Sigmoid colon (tissue), 7 donors: Measurements from ENCODE around the gene GHRHR. TPM values are rescaled to one million over a fixed set of nuclear protein-coding genes. Genes with fewer than 3 reads are reported as not detected.
A peak's percentile ranks its signal among the peaks of the same experiment; 100 is the strongest.

Experiments used
- DNase-seq: peaks from one replicate; pipeline ENCODE4 v3.0.0-alpha.2; 2019
- H3K27ac ChIP-seq, 4 donors: fragments of 200-600 bp; sonication (generic); one replicate each; pipeline ENCODE4 v1.5.1; 2016 to 2019; ENCODE audit warnings: mild to moderate bottlenecking in 1 of 4
- H3K27me3 ChIP-seq, 3 donors: fragments of 200-600 bp; sonication (generic); one replicate each; pipeline ENCODE4 v1.5.1; 2019; ENCODE audit warnings: mild to moderate bottlenecking in 1 of 3
- H3K36me3 ChIP-seq, 4 donors: fragments of 200-600 bp; sonication (generic); one replicate each; pipeline ENCODE4 v1.5.1; 2016 to 2019
- H3K4me1 ChIP-seq, 4 donors: fragments of 200-600 bp; sonication (generic); one replicate each; pipeline ENCODE4 v1.5.1; 2017 to 2019
- H3K4me3 ChIP-seq, 4 donors: fragments of 200-600 bp; sonication (generic); one replicate each; pipeline ENCODE4 v1.5.1; 2017 to 2019; ENCODE audit warnings: mild to moderate bottlenecking in 2 of 4, moderate library complexity in 1 of 4
- H3K9me3 ChIP-seq, 4 donors: fragments of 200-600 bp in 3 of 4; sonication (generic) in 3 of 4; one replicate each; pipeline versions ENCODE4 v1.5.1 to v1.6.1; 2013 to 2019
- EP300 ChIP-seq, 4 donors: sonication (generic); formaldehyde crosslinking; IDR thresholded peaks; one replicate each; pipeline ENCODE4 v1.6.1; 2017; ENCODE audit warnings: antibody characterized with exemption in 4 of 4
- POLR2A ChIP-seq, 2 donors: fragments of 450-650 bp; IDR thresholded peaks; one replicate each; pipeline ENCODE4 v1.6.1; 2016; ENCODE audit warnings: antibody characterized with exemption in 2 of 2, mild to moderate bottlenecking in 2 of 2, moderate library complexity in 2 of 2
- POLR2AphosphoS5 ChIP-seq, 4 donors: sonication (generic); formaldehyde crosslinking; IDR thresholded peaks; one replicate each; pipeline ENCODE4 v1.6.1; 2017; ENCODE audit warnings: antibody characterized with exemption in 4 of 4
- WGBS, 2 donors: extraction: QIAGEN DNeasy Blood & Tissue Kit; methylation state at CpG; one replicate each; pipeline ENCODE4 v1.1.7; 2013; 5-methylcytosine and 5-hydroxymethylcytosine counted together
- intact Hi-C: fragments of 100-400 bp; cut with DNase I; formaldehyde crosslinking; loops from one replicate; pipeline ENCODE4 v1.15.1; 2023
- polyA plus RNA-seq, 3 donors: library from polyadenylated mRNA; stranded (reverse); fragments of 200-250 nt; gene quantifications; one replicate each; pipeline ENCODE4 v1.2.3, GENCODE V29; 2013
- total RNA-seq, 4 donors: library from RNA; depleted of rRNA; stranded (reverse); fragments of >200 nt; gene quantifications; one replicate each; pipeline ENCODE4 v1.1.0, GENCODE V29; 2016
- TF ChIP-seq, protein P1 (sequence below), 4 experiments: fragments of 450-650 bp in 3 of 4; fragments of 200-600 bp in 1 of 4; IDR thresholded peaks; one replicate each; pipeline ENCODE4 v1.5.1; 2016 to 2019; ENCODE audit warnings: antibody characterized with exemption in 4 of 4, mild to moderate bottlenecking in 3 of 4, moderate library complexity in 2 of 4
- donor health status: healthy with polysubstance abuse.
- donor health status: Bipolar disorder and iron deficiency.
- donor health status: healthy.

The GHRHR gene
- total and polyA plus RNA-seq, 7 donors: not detected

DNA sequence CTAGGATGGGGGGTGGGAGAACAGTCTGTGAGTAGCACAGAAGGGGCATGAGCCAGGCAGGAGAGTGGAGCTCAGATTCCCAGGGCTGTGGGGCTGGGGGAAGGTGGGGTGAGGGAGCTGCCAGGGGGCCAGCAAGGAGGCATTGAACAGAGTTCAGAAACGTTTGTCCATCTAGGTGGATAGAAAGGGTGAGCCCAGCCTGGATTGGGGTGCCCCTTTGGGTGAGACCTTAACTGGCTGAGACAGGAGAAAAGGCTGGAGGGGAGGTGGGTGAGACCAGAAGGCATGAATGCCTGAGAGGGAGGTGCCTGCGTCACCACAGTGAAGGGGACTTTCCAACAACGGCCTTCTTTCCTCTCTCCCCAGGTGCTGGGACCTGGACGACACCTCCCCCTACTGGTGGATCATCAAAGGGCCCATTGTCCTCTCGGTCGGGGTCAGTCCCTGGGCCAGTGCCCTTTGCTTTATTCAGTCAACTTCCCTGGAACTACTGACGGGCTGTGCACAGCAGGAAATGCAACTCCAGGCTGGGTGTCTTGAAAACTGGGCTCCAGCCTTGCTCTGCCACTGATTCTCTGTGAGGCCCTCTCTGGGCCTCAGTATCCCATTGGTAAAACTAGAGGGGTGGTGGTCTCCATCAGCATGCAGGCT, 11.0 kb downstream of the GHRHR start:
- 5 to 24% methylated on average over 7 of the region's 7 CpGs for WGBS, 2 donors
- TF ChIP-seq, protein P1, sequence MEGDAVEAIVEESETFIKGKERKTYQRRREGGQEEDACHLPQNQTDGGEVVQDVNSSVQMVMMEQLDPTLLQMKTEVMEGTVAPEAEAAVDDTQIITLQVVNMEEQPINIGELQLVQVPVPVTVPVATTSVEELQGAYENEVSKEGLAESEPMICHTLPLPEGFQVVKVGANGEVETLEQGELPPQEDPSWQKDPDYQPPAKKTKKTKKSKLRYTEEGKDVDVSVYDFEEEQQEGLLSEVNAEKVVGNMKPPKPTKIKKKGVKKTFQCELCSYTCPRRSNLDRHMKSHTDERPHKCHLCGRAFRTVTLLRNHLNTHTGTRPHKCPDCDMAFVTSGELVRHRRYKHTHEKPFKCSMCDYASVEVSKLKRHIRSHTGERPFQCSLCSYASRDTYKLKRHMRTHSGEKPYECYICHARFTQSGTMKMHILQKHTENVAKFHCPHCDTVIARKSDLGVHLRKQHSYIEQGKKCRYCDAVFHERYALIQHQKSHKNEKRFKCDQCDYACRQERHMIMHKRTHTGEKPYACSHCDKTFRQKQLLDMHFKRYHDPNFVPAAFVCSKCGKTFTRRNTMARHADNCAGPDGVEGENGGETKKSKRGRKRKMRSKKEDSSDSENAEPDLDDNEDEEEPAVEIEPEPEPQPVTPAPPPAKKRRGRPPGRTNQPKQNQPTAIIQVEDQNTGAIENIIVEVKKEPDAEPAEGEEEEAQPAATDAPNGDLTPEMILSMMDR (IDR thresholded peaks at IDR 0.05): peak; percentile 37 to 61 (median 52)
- no peak for TF ChIP-seq POLR2AphosphoS5 (IDR thresholded peaks at IDR 0.05)
- TF ChIP-seq EP300 (IDR thresholded peaks at IDR 0.05): no peak
- TF ChIP-seq POLR2A (IDR thresholded peaks at IDR 0.05): no peak
- Histone ChIP-seq H3K27ac (no peak overlapping the region), H3K36me3 (no peaks in the 10 kb centered on the region), H3K4me3 (no peak overlapping the region), H3K27me3 (peaks cover 0 to 4% (median 0%) of the 10 kb centered on the region in 3 donors), H3K4me1 (peaks cover 0 to 6% (median 0%) of the 10 kb centered on the region in 4 donors), H3K9me3 (no peaks in the 10 kb centered on the region)
- intact Hi-C loops: loop anchor here (2.0 kb wide), 1 partner anchor 174 kb away; no protein-coding TSS in a partner anchor
- peak; percentile 62 for DNase-seq

DNA sequence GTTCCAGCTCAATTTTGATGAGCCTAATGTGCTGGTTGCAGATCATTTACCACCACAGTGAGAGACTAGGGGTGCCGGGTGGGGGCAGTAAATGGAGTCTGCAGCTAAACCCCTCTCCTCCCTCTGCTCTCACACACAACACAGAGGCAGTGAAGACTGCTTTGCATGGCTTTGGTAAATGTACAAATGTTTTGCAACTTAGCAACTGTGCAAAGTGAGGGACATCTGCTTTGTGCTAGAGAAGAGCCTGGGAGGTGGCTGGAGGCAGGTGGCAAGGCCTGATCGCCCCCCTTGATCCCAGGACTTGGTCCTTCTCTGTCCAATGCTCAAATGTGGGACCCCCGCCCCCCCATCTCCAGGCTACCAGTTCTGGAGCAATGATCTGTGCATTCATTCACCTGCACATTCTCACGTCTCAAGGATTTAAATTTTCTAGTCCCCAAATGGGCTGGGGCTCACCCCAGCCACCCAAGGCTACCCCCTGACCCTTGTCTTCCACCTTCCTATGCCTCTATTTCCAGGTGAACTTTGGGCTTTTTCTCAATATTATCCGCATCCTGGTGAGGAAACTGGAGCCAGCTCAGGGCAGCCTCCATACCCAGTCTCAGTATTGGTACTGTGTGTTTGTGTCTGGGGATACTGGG, 11.6 kb downstream of the GHRHR start:
- Histone ChIP-seq H3K4me1 (peaks cover 0 to 6% (median 0%) of the 10 kb centered on the region in 4 donors), H3K36me3 (no peaks in the 10 kb centered on the region), H3K27ac (no peak overlapping the region), H3K4me3 (no peak overlapping the region), H3K9me3 (no peaks in the 10 kb centered on the region), H3K27me3 (peaks cover 0 to 4% (median 0%) of the 10 kb centered on the region in 3 donors)
- 75 to 86% methylated on average over 5 of the region's 5 CpGs for WGBS, 2 donors
- TF ChIP-seq, protein P1 (IDR thresholded peaks at IDR 0.05): no peak
- TF ChIP-seq POLR2AphosphoS5 (IDR thresholded peaks at IDR 0.05) (no peak), EP300 (IDR thresholded peaks at IDR 0.05) (no peak), POLR2A (IDR thresholded peaks at IDR 0.05) (no peak)
- DNase-seq: no peak
- intact Hi-C loops: loop anchor here (2.0 kb wide), 1 partner anchor 175 kb away; no protein-coding TSS in a partner anchor

DNA sequence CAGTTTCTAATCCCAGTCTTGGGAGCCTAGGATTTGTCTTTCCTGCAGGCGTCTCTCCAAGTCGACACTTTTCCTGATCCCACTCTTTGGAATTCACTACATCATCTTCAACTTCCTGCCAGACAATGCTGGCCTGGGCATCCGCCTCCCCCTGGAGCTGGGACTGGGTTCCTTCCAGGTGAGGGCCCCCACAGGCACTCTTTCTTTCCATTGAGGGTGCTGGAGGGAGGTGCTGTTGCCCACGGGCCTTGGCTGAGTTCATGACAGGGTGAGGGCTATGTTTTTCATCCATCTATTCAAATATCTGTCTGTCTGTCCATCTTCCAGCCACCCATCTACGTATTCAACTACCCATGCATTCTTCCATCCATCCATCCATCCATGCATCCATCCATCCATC, 12.6 kb downstream of the GHRHR start:
- DNase-seq: peak; percentile 51
- TF ChIP-seq POLR2A (IDR thresholded peaks at IDR 0.05) (no peak), POLR2AphosphoS5 (IDR thresholded peaks at IDR 0.05) (no peak), EP300 (IDR thresholded peaks at IDR 0.05) (no peak)
- TF ChIP-seq, protein P1 (IDR thresholded peaks at IDR 0.05): no peak
- H3K9me3 ChIP-seq: no peaks in the 10 kb centered on the region
- peaks cover 0 to 2% (median 0%) of the 10 kb centered on the region in 3 donors for H3K27me3 ChIP-seq
- H3K36me3 ChIP-seq: no peaks in the 10 kb centered on the region
- intact Hi-C loops: no loop called here
- no peak overlapping the region for H3K27ac ChIP-seq
- 85 to 89% methylated on average over 5 of the region's 5 CpGs for WGBS, 2 donors
- H3K4me3 ChIP-seq: no peak overlapping the region
- peaks cover 0 to 6% (median 0%) of the 10 kb centered on the region in 4 donors for H3K4me1 ChIP-seq

DNA sequence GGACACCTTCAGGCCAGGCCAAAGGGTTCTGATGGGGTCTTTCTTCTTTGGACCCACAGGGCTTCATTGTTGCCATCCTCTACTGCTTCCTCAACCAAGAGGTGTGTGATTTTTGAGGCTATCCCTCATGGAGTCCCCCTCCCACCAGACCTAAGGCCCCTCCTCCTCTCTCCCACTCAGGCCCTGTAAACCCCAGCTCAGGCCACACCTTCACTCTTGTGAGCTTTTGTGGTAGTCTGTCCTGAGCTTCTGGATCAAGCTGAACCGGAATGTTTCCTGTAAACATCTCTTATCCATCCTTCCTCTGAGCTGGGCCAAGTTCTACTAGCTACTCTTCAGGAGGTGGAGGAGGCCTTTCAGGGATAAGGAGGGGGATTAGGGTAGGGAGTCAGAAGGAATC, 13.5 kb downstream of the GHRHR start:
- no peak overlapping the region for H3K27ac ChIP-seq
- 44 to 53% methylated on average over 1 of the region's 1 CpG for WGBS, 2 donors
- TF ChIP-seq, protein P1 (IDR thresholded peaks at IDR 0.05): no peak
- TF ChIP-seq POLR2AphosphoS5 (IDR thresholded peaks at IDR 0.05) (no peak), EP300 (IDR thresholded peaks at IDR 0.05) (no peak), POLR2A (IDR thresholded peaks at IDR 0.05) (no peak)
- no peak for DNase-seq
- H3K4me1 ChIP-seq: peaks cover 0 to 6% (median 0%) of the 10 kb centered on the region in 4 donors
- no peaks in the 10 kb centered on the region for H3K9me3 ChIP-seq
- H3K36me3 ChIP-seq: no peaks in the 10 kb centered on the region
- intact Hi-C loops: no loop called here
- H3K4me3 ChIP-seq: no peak overlapping the region
- no peaks in the 10 kb centered on the region for H3K27me3 ChIP-seq
